B cell (primary cell): ENCODE results near the gene TMEM38B. TPM values are rescaled to one million over a fixed set of nuclear protein-coding genes. Genes with fewer than 3 reads are reported as not detected.

Experiments used
- ATAC-seq: fragments of 200-7000 bp; cut with Tn5 transposase; one replicate; pipeline ENCODE4 v1.10.0; 2021; ENCODE audit warnings: low read depth, mild to moderate bottlenecking, moderate number of reproducible peaks, moderate library complexity
- CTCF ChIA-PET: fragments of 350-600 bp; sonication (Branson Sonifier 250); formaldehyde crosslinking; loops from one replicate; lab custom pipeline; 2021; ENCODE audit warnings: antibody characterized with exemption, inconsistent platforms; lab: Charles Lee
- POLR2A ChIA-PET: fragments of 350-600 bp; sonication (Branson Sonifier 250); formaldehyde crosslinking; loops from one replicate; lab custom pipeline; 2021; ENCODE audit warnings: antibody characterized with exemption; lab: Charles Lee
- DNase-seq: peaks from one replicate; pipeline ENCODE4 v3.0.0; 2013
- H2AFZ ChIP-seq: 2 replicates; pipeline ENCODE4 v1.6.1; 2012; ENCODE audit warnings: mild to moderate bottlenecking, low read depth, low read length; ENCODE audit not compliant: insufficient read depth, poor library complexity, severe bottlenecking
- H3K27ac ChIP-seq, 2 donors: 1 replicate in 1 of 2; 2 replicates in 1 of 2; pipeline ENCODE4 v1.5.1; 2012 to 2013; ENCODE audit warnings: low read length in 2 of 2, mild to moderate bottlenecking in 2 of 2, moderate library complexity in 1 of 2
- H3K27me3 ChIP-seq, 4 experiments: fragments of 200-600 bp in 1 of 4; sonication (generic) in 1 of 4; replicated peaks in 1 of 4; 1 replicate in 2 of 4; 2 replicates in 2 of 4; pipeline versions ENCODE4 v1.6.1 to v1.7.0; 2013 to 2016; ENCODE audit warnings: low read length in 3 of 4, mild to moderate bottlenecking in 2 of 4, mixed read lengths in 1 of 4, moderate library complexity in 1 of 4; ENCODE audit not compliant: insufficient read depth in 4 of 4, control insufficient read depth in 3 of 4; ENCODE audit errors: control extremely low read depth in 1 of 4
- H3K36me3 ChIP-seq, 2 experiments: replicated peaks in 1 of 2; 1 replicate in 1 of 2; 2 replicates in 1 of 2; pipeline versions ENCODE4 v1.6.1 to v1.7.1; 2013; ENCODE audit warnings: low read length in 1 of 2; ENCODE audit not compliant: insufficient read depth in 2 of 2, control insufficient read depth in 1 of 2; ENCODE audit errors: control extremely low read depth in 1 of 2, extremely low read depth in 1 of 2
- H3K4me1 ChIP-seq, 2 donors: fragments of 200-600 bp in 1 of 2; sonication (generic) in 1 of 2; 1 replicate in 1 of 2; 2 replicates in 1 of 2; pipeline versions ENCODE4 v1.5.1 to v1.6.1; 2013 to 2017; ENCODE audit warnings: low read length in 2 of 2; ENCODE audit not compliant: control insufficient read depth in 2 of 2, insufficient read depth in 2 of 2
- H3K4me2 ChIP-seq: replicated peaks from 2 replicates; pipeline ENCODE3; 2012; ENCODE audit warnings: mild to moderate bottlenecking, low read depth, low read length; ENCODE audit not compliant: poor library complexity, severe bottlenecking
- H3K4me3 ChIP-seq, 5 experiments: fragments of 200-600 bp in 1 of 5; sonication (generic) in 1 of 5; 1 replicate in 3 of 5; 2 replicates in 2 of 5; pipeline versions ENCODE4 v1.5.1 to v1.7.0; 2011 to 2016; ENCODE audit warnings: low read length in 4 of 5, mild to moderate bottlenecking in 4 of 5, low read depth in 2 of 5, control low read depth in 1 of 5, moderate library complexity in 1 of 5; ENCODE audit not compliant: insufficient read depth in 1 of 5; ENCODE audit errors: control extremely low read depth in 1 of 5, extremely low read depth in 1 of 5
- H3K79me2 ChIP-seq: fragments of 200-600 bp; sonication (generic); one replicate; pipeline ENCODE4 v1.6.0; 2016; ENCODE audit warnings: low read length; ENCODE audit not compliant: control insufficient read depth, insufficient read depth
- H3K9ac ChIP-seq: fragments of 200-600 bp; sonication (generic); 2 replicates; pipeline ENCODE4 v1.6.1; 2017; ENCODE audit warnings: mild to moderate bottlenecking, low read length, moderate library complexity
- H3K9me3 ChIP-seq, 3 donors: one replicate each; pipeline versions ENCODE4 v1.6.1 to v1.7.1; 2013; ENCODE audit warnings: low read length in 2 of 3; ENCODE audit not compliant: control insufficient read depth in 2 of 3, insufficient read depth in 1 of 3; ENCODE audit errors: control extremely low read depth in 1 of 3
- H4K20me1 ChIP-seq: 2 replicates; pipeline ENCODE4 v1.6.0; 2012; ENCODE audit warnings: mild to moderate bottlenecking, low read length; ENCODE audit not compliant: insufficient read depth, control insufficient read depth, poor library complexity, severe bottlenecking
- H3K27ac Mint-ChIP-seq: one replicate; pipeline ENCODE4 v1.8.0; 2021; ENCODE audit warnings: mixed read lengths
- H3K27me3 Mint-ChIP-seq: one replicate; pipeline ENCODE4 v1.8.0; 2021; ENCODE audit warnings: mixed read lengths
- H3K4me1 Mint-ChIP-seq: one replicate; pipeline ENCODE4 v1.8.0; 2021; ENCODE audit warnings: mixed read lengths
- H3K4me3 Mint-ChIP-seq: one replicate; pipeline ENCODE4 v1.8.0; 2021; ENCODE audit warnings: mixed read lengths
- H3K9me3 Mint-ChIP-seq: one replicate; pipeline ENCODE4 v1.8.0; 2022; ENCODE audit warnings: mixed read lengths; ENCODE audit not compliant: insufficient read depth
- CTCF ChIP-seq: fragments of 200-600 bp; IDR thresholded peaks from one replicate; pipeline ENCODE4 v1.8.0; 2022; ENCODE audit warnings: antibody characterized with exemption, mild to moderate bottlenecking
- EZH2 ChIP-seq: IDR thresholded peaks from 2 replicates; pipeline ENCODE4 v1.6.1; 2012; ENCODE audit warnings: borderline replicate concordance, low read depth, mild to moderate bottlenecking, moderate library complexity, low read length; ENCODE audit not compliant: insufficient read depth, poor library complexity, severe bottlenecking
- WGBS: methylation state at CpG from one replicate; pipeline ENCODE4 v1.1.5; 2013; ENCODE audit warnings: missing lambda C conversion rate; ENCODE audit not compliant: insufficient coverage; 5-methylcytosine and 5-hydroxymethylcytosine counted together
- intact Hi-C: fragments of 100-400 bp; cut with micrococcal nuclease; formaldehyde crosslinking; loops from one replicate; pipeline ENCODE4 v1.10.0; 2022
- polyA plus RNA-seq: library from polyadenylated mRNA; depleted of rRNA; stranded (reverse); fragments of >200 nt; gene quantifications from 2 replicates; pipeline ENCODE4 v1.2.3, GENCODE V29; 2012
- total RNA-seq, 2 donors: library from RNA; stranded (reverse); fragments of 120-200 nt in 1 of 2; gene quantifications; 1 replicate in 1 of 2; 2 replicates in 1 of 2; pipeline versions ENCODE4 v1.2.3 to v1.2.4, GENCODE V29; 2013 to 2022

The TMEM38B gene
- total and polyA plus RNA-seq, 2 donors (not counting 1 experiment from before 2014, with no cell fraction given): 6.4 to 29.6 TPM

GRCh38 chr9:105816981-105817380 lies 122.6 kb downstream of the TMEM38B start:
- H4K20me1 ChIP-seq: no peaks in the 10 kb centered on the region
- DNase-seq: no peak
- Mint-ChIP-seq H3K9me3 (no peaks in the 10 kb centered on the region), H3K4me3 (no peak overlapping the region), H3K27ac (no peak overlapping the region), H3K4me1 (no peaks in the 10 kb centered on the region), H3K27me3 (no peaks in the 10 kb centered on the region)
- peaks cover 0 to under 1% (median 0%) of the 10 kb centered on the region in 4 experiments for H3K27me3 ChIP-seq
- H3K79me2 ChIP-seq: no peaks in the 10 kb centered on the region
- H3K4me1 ChIP-seq: no peaks in the 10 kb centered on the region
- no peak overlapping the region for H2AFZ ChIP-seq
- intact Hi-C loops: no loop called here
- no peak overlapping the region for H3K27ac ChIP-seq
- CTCF ChIA-PET: no interaction called here
- no peak for TF ChIP-seq EZH2
- TF ChIP-seq CTCF: no peak
- no peak overlapping the region for H3K4me2 ChIP-seq
- H3K36me3 ChIP-seq: no peaks in the 10 kb centered on the region
- H3K9ac ChIP-seq: no peak overlapping the region
- WGBS: no CpG with 5 or more reads among the region's 5 CpGs
- peaks cover 0 to 6% (median 0%) of the 10 kb centered on the region in 3 donors for H3K9me3 ChIP-seq
- POLR2A ChIA-PET: no interaction called here
- H3K4me3 ChIP-seq: no peak overlapping the region
- ATAC-seq: no peak

- Mint-ChIP-seq H3K4me3 (no peak overlapping the region), H3K4me1 (no peaks in the 10 kb centered on the region), H3K27me3 (no peaks in the 10 kb centered on the region), H3K9me3 (peaks cover 4% of the 10 kb centered on the region), H3K27ac (no peak overlapping the region)
- Histone ChIP-seq H3K79me2 (no peaks in the 10 kb centered on the region), H3K27me3 (peaks cover 0 to 2% (median 0%) of the 10 kb centered on the region in 4 experiments), H3K4me2 (no peak overlapping the region), H3K9me3 (peaks cover 0 to 8% (median 0%) of the 10 kb centered on the region in 3 donors), H3K36me3 (no peaks in the 10 kb centered on the region), H3K9ac (no peak overlapping the region), H4K20me1 (no peaks in the 10 kb centered on the region), H2AFZ (no peak overlapping the region), H3K4me3 (no peak overlapping the region), H3K27ac (no peak overlapping the region), H3K4me1 (no peaks in the 10 kb centered on the region)
- POLR2A ChIA-PET: no interaction called here
- 97% methylated on average over 6 of the region's 15 CpGs for WGBS
- TF ChIP-seq EZH2 (no peak), CTCF (no peak)
- no peak for ATAC-seq
- CTCF ChIA-PET: no interaction called here
- no peak for DNase-seq
- intact Hi-C loops: no loop called here
Observed at GRCh38 chr9:105818903-105819302, 124.6 kb downstream of the TMEM38B start.
